GM12878 (cell line): ENCODE results near the gene PLPP7. TPM values are rescaled to one million over a fixed set of nuclear protein-coding genes. Genes with fewer than 3 reads are reported as not detected.

Experiments
- ATAC-seq: fragments of 200-7000 bp; cut with Tn5 transposase; 3 replicates; pipeline ENCODE4 v1.9.1; 2020; ENCODE audit warnings: mild to moderate bottlenecking, moderate library complexity
- BruUV-seq: library from RNA; stranded (reverse); fragments of 400-500 nt; replicated peaks from 2 replicates; lab custom pipeline; 2021; lab: Mats Ljungman, UMichigan
- CTCF ChIA-PET: fragments of 300-600 bp; sonication (Branson Sonifier 250); formaldehyde crosslinking; extraction: SDS; loops from one replicate; lab custom pipeline; 2021; ENCODE audit warnings: inconsistent platforms; lab: Yijun Ruan, JAX
- POLR2A ChIA-PET: fragments of 350-600 bp; formaldehyde crosslinking; extraction: SDS; loops from one replicate; lab custom pipeline; 2021; ENCODE audit warnings: inconsistent platforms; lab: Charles Lee
- RAD21 ChIA-PET: fragments of 300-600 bp; sonication (Branson Sonifier 250); formaldehyde crosslinking; loops from one replicate; lab custom pipeline; 2023; ENCODE audit warnings: antibody characterized with exemption; ENCODE audit not compliant: unreplicated experiment; lab: Charles Lee
- SMC1A ChIA-PET: fragments of 300-600 bp; sonication (Branson Sonifier 250); formaldehyde crosslinking; loops from one replicate; lab custom pipeline; 2023; ENCODE audit not compliant: unreplicated experiment, uncharacterized antibody; lab: Charles Lee
- DNase-seq: peaks from one replicate; pipeline ENCODE4 v3.0.0-alpha.2; 2011; ENCODE audit warnings: low read depth, low spot score
- FAIRE-seq: peaks from 3 replicates; lab custom pipeline; 2011; peaks lifted over from hg19 to GRCh38; lab: Jason Lieb, UNC
- H2AFZ ChIP-seq: 2 replicates; pipeline ENCODE4 v1.6.0; 2011; ENCODE audit warnings: low read depth, low read length, control low read depth; ENCODE audit not compliant: control insufficient read depth
- H3K27ac ChIP-seq: 2 replicates; pipeline ENCODE4 v1.5.1; 2011; ENCODE audit warnings: control low read depth; ENCODE audit not compliant: control insufficient read depth, insufficient read depth
- H3K27me3 ChIP-seq, 2 experiments: replicated peaks in 1 of 2; 2 replicates each; pipeline versions ENCODE4 v1.6.0 to v1.6.1; 2011; ENCODE audit warnings: low read length in 1 of 2; ENCODE audit not compliant: control insufficient read depth in 2 of 2, insufficient read depth in 2 of 2
- H3K36me3 ChIP-seq, 2 experiments: 2 replicates each; pipeline ENCODE4 v1.5.1; 2011; ENCODE audit warnings: low read length in 1 of 2; ENCODE audit not compliant: control insufficient read depth in 2 of 2, insufficient read depth in 2 of 2
- H3K4me1 ChIP-seq: 2 replicates; pipeline ENCODE4 v1.6.1; 2011; ENCODE audit warnings: mild to moderate bottlenecking, low read length, moderate library complexity, mixed read lengths; ENCODE audit not compliant: control insufficient read depth, insufficient read depth
- H3K4me2 ChIP-seq: 2 replicates; pipeline ENCODE4 v1.6.0; 2011; ENCODE audit warnings: control low read depth; ENCODE audit not compliant: control insufficient read depth, insufficient read depth
- H3K4me3 ChIP-seq: fragments of 200-600 bp; sonication (generic); 2 replicates; pipeline ENCODE4 v1.5.1; 2016
- H3K79me2 ChIP-seq: 2 replicates; pipeline ENCODE4 v1.6.0; 2011; ENCODE audit warnings: low read length; ENCODE audit not compliant: control insufficient read depth, insufficient read depth
- H3K9ac ChIP-seq: 2 replicates; pipeline ENCODE4 v1.8.0; 2011; ENCODE audit warnings: low read length, control low read depth, mixed read lengths; ENCODE audit not compliant: control insufficient read depth, insufficient read depth
- H3K9me3 ChIP-seq: replicated peaks from 3 replicates; pipeline ENCODE4 v1.5.1; 2011; ENCODE audit warnings: mild to moderate bottlenecking, low read length; ENCODE audit not compliant: control insufficient read depth, insufficient read depth
- H4K20me1 ChIP-seq: 2 replicates; pipeline ENCODE4 v1.6.0; 2011; ENCODE audit not compliant: control insufficient read depth, insufficient read depth
- BHLHE40 ChIP-seq, 2 experiments: fragments of 450-650 bp in 1 of 2; IDR thresholded peaks; 2 replicates each; pipeline ENCODE4 v1.6.1; 2011 to 2017; ENCODE audit warnings: low read depth in 2 of 2, borderline replicate concordance in 1 of 2, improper control_type of control experiment in 1 of 2, low read length in 1 of 2, mild to moderate bottlenecking in 1 of 2
- GATAD2B ChIP-seq: fragments of 450-650 bp; conservative IDR thresholded peaks from 2 replicates; pipeline ENCODE4 v1.6.1; 2017; ENCODE audit warnings: low read depth, mild to moderate bottlenecking, moderate library complexity
- MEF2B ChIP-seq: fragments of 450-650 bp; IDR thresholded peaks from 2 replicates; pipeline ENCODE4 v1.6.1; 2018; ENCODE audit warnings: mild to moderate bottlenecking, moderate library complexity; ENCODE audit not compliant: partially characterized antibody, poor library complexity, severe bottlenecking
- MXI1 ChIP-seq: fragments of 150-350 bp; IDR thresholded peaks from 2 replicates; pipeline ENCODE4 v1.6.1; 2011; ENCODE audit warnings: low read depth, mild to moderate bottlenecking, inconsistent platforms, low read length, improper control_type of control experiment
- NR2F1 ChIP-seq: fragments of 450-650 bp; conservative IDR thresholded peaks from 2 replicates; pipeline ENCODE4 v1.6.1; 2017; ENCODE audit warnings: mild to moderate bottlenecking
- POLR2A ChIP-seq: IDR thresholded peaks from 2 replicates; pipeline ENCODE4 v1.6.1; 2011; ENCODE audit warnings: low read depth, mild to moderate bottlenecking, low read length
- RB1 ChIP-seq: fragments of 450-650 bp; formaldehyde crosslinking; IDR thresholded peaks from 2 replicates; pipeline ENCODE4 v1.6.1; 2017; ENCODE audit warnings: mild to moderate bottlenecking, borderline replicate concordance
- REST ChIP-seq: IDR thresholded peaks from 2 replicates; pipeline ENCODE4 v1.6.1; 2012; ENCODE audit warnings: mild to moderate bottlenecking, low read depth, low read length
- RFX5 ChIP-seq: IDR thresholded peaks from 2 replicates; pipeline ENCODE4 v1.6.1; 2011; ENCODE audit warnings: low read depth, low read length, improper control_type of control experiment
- SMARCA5 ChIP-seq: fragments of 450-650 bp; IDR thresholded peaks from 2 replicates; pipeline ENCODE4 v1.6.1; 2017; ENCODE audit warnings: mild to moderate bottlenecking
- SRF ChIP-seq, 2 experiments: IDR thresholded peaks; 2 replicates each; pipeline ENCODE4 v1.6.1; 2011; ENCODE audit warnings: low read depth in 2 of 2, low read length in 2 of 2, mild to moderate bottlenecking in 1 of 2, moderate library complexity in 1 of 2
- SUPT20H ChIP-seq: IDR thresholded peaks from 2 replicates; pipeline ENCODE4 v1.6.1; 2011; ENCODE audit warnings: low read depth, mild to moderate bottlenecking, low read length, moderate library complexity, borderline replicate concordance; ENCODE audit not compliant: control insufficient read depth
- TARDBP ChIP-seq: IDR thresholded peaks from 2 replicates; pipeline ENCODE4 v1.6.1; 2016; ENCODE audit warnings: borderline replicate concordance
- WGBS: methylation state at CpG from one replicate; pipeline ENCODE4 v1.1.6; 2016; ENCODE audit warnings: low lambda C conversion rate; ENCODE audit not compliant: insufficient replicate concordance, insufficient coverage; ENCODE audit errors: missing lambda C conversion rate; 5-methylcytosine and 5-hydroxymethylcytosine counted together
- in situ Hi-C: fragments of 300-500 bp; cut with MboI; formaldehyde crosslinking; loops from 9 replicates; pipeline ENCODE4 v1.14.3; 2018; ENCODE audit warnings: mixed read lengths
- intact Hi-C: fragments of 100-400 bp; cut with micrococcal nuclease; formaldehyde crosslinking; loops from one replicate; pipeline ENCODE4 v1.14.2; 2022; ENCODE audit not compliant: unreplicated experiment
- polyA plus RNA-seq, 11 experiments: library from polyadenylated mRNA; depleted of rRNA in 4 of 11; unstranded in 6 of 11; stranded (reverse) in 5 of 11; fragments of >200 nt; fragmentation: Nextera tagmentation in 4 of 11; fragmentation: Illumina TruSeq in 1 of 11; extraction: Ambion mirVana in 4 of 11; extraction: Trizol in 1 of 11; gene quantifications; 1 replicate in 1 of 11; 2 replicates in 10 of 11; pipeline versions ENCODE4 v1.2.1 to v1.2.3, GENCODE V29; 2011 to 2016; ENCODE audit warnings: inconsistent platforms in 2 of 11, missing spikeins in 2 of 11, low read depth in 1 of 11
- total RNA-seq, 4 experiments: library from RNA; depleted of rRNA in 3 of 4; stranded (reverse); fragments of >200 nt in 3 of 4; fragmentation: Illumina TruSeq in 1 of 4; extraction: Trizol in 1 of 4; gene quantifications; 2 replicates each; pipeline versions ENCODE4 v1.2.1 to v1.2.3, GENCODE V29; 2013 to 2021

The PLPP7 gene
- total and polyA plus RNA-seq, 10 of the 15 experiments (the other 5 are each of a cell fraction or from before 2014, with no cell fraction given): 0.05 to 1.0 (median 0.40) TPM; not detected in 3

GRCh38 chr9:131271506-131271931 lies 18.0 kb upstream of the PLPP7 start:
- FAIRE-seq: no peak

GRCh38 chr9:131272212-131272611 lies 17.3 kb upstream of the PLPP7 start:
- H3K9me3 ChIP-seq: no peaks in the 10 kb centered on the region
- TF ChIP-seq TARDBP: no peak
- 0 out of 4 replicates have a peak, but pooled peaks of 1 of the 2 experiments have one; percentile 6 for TF ChIP-seq BHLHE40 (IDR thresholded peaks at IDR 0.05; ENCODE audit: borderline replicate concordance in 1 of 2, low read depth in 2 of 2, low read length in 1 of 2)
- TF ChIP-seq RB1: 0 out of 2 replicates have a peak, but pooled peaks have one; percentile 20
- TF ChIP-seq RFX5: no peak
- TF ChIP-seq REST: no peak
- TF ChIP-seq SMARCA5: 0 out of 2 replicates have a peak, but pooled peaks have one; percentile 49
- TF ChIP-seq GATAD2B: 0 out of 2 replicates have a peak, but pooled peaks have one; percentile 48
- no peak for TF ChIP-seq POLR2A
- no peak for TF ChIP-seq SUPT20H
- TF ChIP-seq MEF2B: peak; percentile 90

More at GRCh38 chr9:131271506-131271931, 18.0 kb upstream of the PLPP7 start:
- intact Hi-C loops: loop anchor here (5.0 kb wide), 2 partner anchors 121 to 144 kb away; partner anchors contain the start of genes NUP214 and PRRC2B
- WGBS: 44% methylated on average over 6 of the region's 6 CpGs
- Histone ChIP-seq H2AFZ (no peak overlapping the region), H3K27ac (peak overlapping the region; percentile 92), H3K4me3 (peak overlapping the region; percentile 99), H3K27me3 (no peaks in the 10 kb centered on the region), H3K9me3 (no peaks in the 10 kb centered on the region), H3K36me3 (peaks cover 0 to 2% of the 10 kb centered on the region in 2 experiments; a peak in 2 of 4 replicates), H3K9ac (peak overlapping the region; percentile 97), H3K4me2 (peak overlapping the region; percentile 90), H4K20me1 (no peaks in the 10 kb centered on the region), H3K4me1 (peaks cover 45% of the 10 kb centered on the region), H3K79me2 (peaks cover 93% of the 10 kb centered on the region)
- no peak for ATAC-seq
- CTCF ChIA-PET: interaction anchor here (1.2 to 9.8 kb wide), 5 partner anchors 10 to 456 kb away, joined by 3 to 151 read pairs (median 5); no protein-coding TSS in a partner anchor
- no TSS peak for BruUV-seq
- POLR2A ChIA-PET: interaction anchor here (0.6 to 11.3 kb wide), 7 partner anchors 10 to 102 kb away, joined by 3 to 267 read pairs (median 5); no protein-coding TSS in a partner anchor
- RAD21 ChIA-PET: interaction anchor here (0.7 to 11.6 kb wide), 7 partner anchors 8 to 371 kb away, joined by 3 to 181 read pairs (median 8); no protein-coding TSS in a partner anchor
- peak; percentile 60 to 80; a peak in 3 of 4 replicates for TF ChIP-seq SRF (IDR thresholded peaks at IDR 0.05; ENCODE audit: low read depth in 2 of 2, low read length in 2 of 2)
- 0 out of 2 replicates have a peak, but pooled peaks have one; percentile 28 for TF ChIP-seq NR2F1
- no peak for TF ChIP-seq MXI1
- in situ Hi-C loops: loop anchor here (25.0 kb wide), 2 partner anchors 1434 to 1866 kb away; partner anchors contain the start of genes C9orf78 and USP20
- SMC1A ChIA-PET: interaction anchor here (0.7 to 7.9 kb wide), 4 partner anchors 9 to 82 kb away, joined by 3 to 154 read pairs (median 10); no protein-coding TSS in a partner anchor
- no peak for DNase-seq

More at GRCh38 chr9:131272212-131272611, 17.3 kb upstream of the PLPP7 start:
- ChIA-PET RAD21 (interaction anchor here (0.6 to 11.6 kb wide), 5 partner anchors 9 to 693 kb away, joined by 4 to 181 read pairs (median 5); partner anchors contain the start of gene FUBP3), SMC1A (interaction anchor here (0.7 to 7.9 kb wide), 5 partner anchors 10 to 92 kb away, joined by 3 to 154 read pairs (median 3); no protein-coding TSS in a partner anchor), POLR2A (interaction anchor here (0.6 to 11.3 kb wide), 6 partner anchors 9 to 101 kb away, joined by 3 to 267 read pairs (median 4); no protein-coding TSS in a partner anchor), CTCF (interaction anchor here (1.1 to 9.8 kb wide), 5 partner anchors 11 to 394 kb away, joined by 3 to 151 read pairs (median 5); no protein-coding TSS in a partner anchor)
- Histone ChIP-seq H3K27me3 (no peaks in the 10 kb centered on the region), H3K36me3 (no peaks in the 10 kb centered on the region), H4K20me1 (no peaks in the 10 kb centered on the region), H3K27ac (peak overlapping the region; percentile 92), H3K9ac (peak overlapping the region; percentile 97; the same call in 1 of the 2 replicates), H3K4me2 (peak overlapping the region; percentile 90), H3K4me1 (peaks cover 40% of the 10 kb centered on the region), H3K4me3 (peak overlapping the region; percentile 99), H2AFZ (no peak overlapping the region), H3K79me2 (peaks cover 92% of the 10 kb centered on the region)
- BruUV-seq: no TSS peak
- FAIRE-seq (no peak), DNase-seq (no peak), ATAC-seq (no peak)
- 91% methylated on average over 3 of the region's 3 CpGs for WGBS
- intact Hi-C loops (loop anchor here (5.0 kb wide), 2 partner anchors 120 to 145 kb away; partner anchors contain the start of genes NUP214 and PRRC2B), in situ Hi-C loops (loop anchor here (25.0 kb wide), 2 partner anchors 1435 to 1865 kb away; partner anchors contain the start of genes C9orf78 and USP20)
